Measurements from ENCODE around the gene TRIP10.

The TRIP10 gene

GRCh38 chr19:6719540-6719861 is 20.0 kb upstream of the TRIP10 start:
- TF ChIP-seq CTCF (IDR thresholded peaks at IDR 0.05; ENCODE audit: insufficient read depth, low read length, missing control alignments), result no peak
- ChIA-PET POLR2A (no interaction called here), CTCF (no interaction called here)
- DNase-seq (ENCODE audit: low read depth, low spot score), result no peak
- H3K4me3 ChIP-seq (ENCODE audit: low read depth, low read length), result no peak overlapping the region

- no peak for DNase-seq (ENCODE audit: low read depth, low spot score)
- H3K4me3 ChIP-seq (ENCODE audit: low read depth, low read length), result no peak overlapping the region
- POLR2A ChIA-PET, result no interaction called here
- no peak for TF ChIP-seq CTCF (IDR thresholded peaks at IDR 0.05; ENCODE audit: insufficient read depth, low read length, missing control alignments)
- CTCF ChIA-PET, result interaction anchor here (1.3 to 1.6 kb wide), 2 partner anchors 13 to 144 kb away, joined by 3 to 4 read pairs; no protein-coding TSS in a partner anchor
These were observed 19.5 kb upstream of the TRIP10 start for GRCh38 chr19:6719992-6720368.

GRCh38 chr19:6720369-6721137 is 18.9 kb upstream of the TRIP10 start, which contains the start of gene C3:
C3 (minus strand) TSS chr19:6720650; CDS start chr19:6720589, 61 bp downstream.
- ChIA-PET CTCF (interaction anchor here (1.3 to 1.6 kb wide), 2 partner anchors 13 to 143 kb away, joined by 3 to 4 read pairs; no protein-coding TSS in a partner anchor), POLR2A (no interaction called here)
- no peak for DNase-seq (ENCODE audit: low read depth, low spot score)
- no peak within 1 kb of the TSS for H3K4me3 ChIP-seq (ENCODE audit: low read depth, low read length)
- TF ChIP-seq CTCF (IDR thresholded peaks at IDR 0.05; ENCODE audit: insufficient read depth, low read length, missing control alignments), result no peak

GRCh38 chr19:6721138-6721474 is 18.4 kb upstream of the TRIP10 start:
- POLR2A ChIA-PET, result no interaction called here
- no peak for TF ChIP-seq CTCF (IDR thresholded peaks at IDR 0.05; ENCODE audit: insufficient read depth, low read length, missing control alignments)
- no peak for DNase-seq (ENCODE audit: low read depth, low spot score)
- CTCF ChIA-PET, result interaction anchor here (1.3 to 1.6 kb wide), 2 partner anchors 12 to 143 kb away, joined by 3 to 4 read pairs; no protein-coding TSS in a partner anchor
- no peak overlapping the region for H3K4me3 ChIP-seq (ENCODE audit: low read depth, low read length)

GRCh38 chr19:6721773-6722172 is 17.7 kb upstream of the TRIP10 start:
- no peak for TF ChIP-seq CTCF (IDR thresholded peaks at IDR 0.05; ENCODE audit: insufficient read depth, low read length, missing control alignments)
- ChIA-PET CTCF (interaction anchor here (1.1 kb wide), 1 partner anchor 15 kb away, joined by 4 read pairs; no protein-coding TSS in a partner anchor), POLR2A (no interaction called here)
- no peak overlapping the region for H3K4me3 ChIP-seq (ENCODE audit: low read depth, low read length)
- no peak for DNase-seq (ENCODE audit: low read depth, low spot score)

GRCh38 chr19:6723108-6723618 is 16.3 kb upstream of the TRIP10 start:
- POLR2A ChIA-PET, result no interaction called here
- DNase-seq (ENCODE audit: low read depth, low spot score), result no peak
- TF ChIP-seq CTCF (IDR thresholded peaks at IDR 0.05; ENCODE audit: insufficient read depth, low read length, missing control alignments), result no peak
- CTCF ChIA-PET, result no interaction called here
- H3K4me3 ChIP-seq (ENCODE audit: low read depth, low read length), result no peak overlapping the region
